ENCODE data around the gene WDR59.

The WDR59 gene

GRCh38 chr16:74987027-74987681 is 2.2 kb upstream of the WDR59 start:
- no peak overlapping the region for H3K27ac ChIP-seq

GRCh38 chr16:74984194-74984528 is 762 bp downstream of the WDR59 start:
- H3K27ac ChIP-seq = peak overlapping the region; percentile 63; the same call in 1 of the 2 replicates
- no peak for TF ChIP-seq CTCF (conservative IDR thresholded peaks at IDR 0.05)

More at GRCh38 chr16:74987027-74987681, 2.2 kb upstream of the WDR59 start:
- no peak for TF ChIP-seq CTCF (conservative IDR thresholded peaks at IDR 0.05)

- no peak overlapping the region for H3K27ac ChIP-seq
- no peak for TF ChIP-seq CTCF (conservative IDR thresholded peaks at IDR 0.05)
Observed at GRCh38 chr16:74982256-74982655, 2.7 kb downstream of the WDR59 start.

- no peak for TF ChIP-seq CTCF (conservative IDR thresholded peaks at IDR 0.05)
Observed at GRCh38 chr16:74975591-74975990, 9.3 kb downstream of the WDR59 start.

GRCh38 chr16:74973304-74973703 is 11.6 kb downstream of the WDR59 start:
- no peak for TF ChIP-seq CTCF (conservative IDR thresholded peaks at IDR 0.05)

More at GRCh38 chr16:74975591-74975990, 9.3 kb downstream of the WDR59 start:
- no peak overlapping the region for H3K27ac ChIP-seq

GRCh38 chr16:74954763-74955162 is 30.2 kb downstream of the WDR59 start:
- H3K27ac ChIP-seq = no peak overlapping the region
- TF ChIP-seq CTCF (conservative IDR thresholded peaks at IDR 0.05) = no peak

More at GRCh38 chr16:74973304-74973703, 11.6 kb downstream of the WDR59 start:
- H3K27ac ChIP-seq = no peak overlapping the region

GRCh38 chr16:74951681-74952080 is 33.2 kb downstream of the WDR59 start:
- no peak overlapping the region for H3K27ac ChIP-seq
- TF ChIP-seq CTCF (conservative IDR thresholded peaks at IDR 0.05) = no peak
